GM18870 (cell line): ENCODE results near the gene ANKRD11.
"Not testable (repeated sequence)": the region's sequence is repeated elsewhere in the genome, so short reads cannot be mapped to it uniquely, and the experiment has no call there.

Source experiments
- ATAC-seq: cut with Tn5 transposase; IDR thresholded peaks from one replicate; pipeline ENCODE4 v1.9.1; 2021; ENCODE audit warnings: moderate library complexity; ENCODE audit not compliant: unreplicated experiment

Gene ANKRD11

GRCh38 chr16:89253548-89254287 lies 236.6 kb downstream of the ANKRD11 start:
- ATAC-seq = no peak

GRCh38 chr16:89248196-89248982 lies 242.0 kb downstream of the ANKRD11 start:
- no peak for ATAC-seq

- not testable (repeated sequence) for ATAC-seq
Observed at GRCh38 chr16:89247734-89248075, 242.7 kb downstream of the ANKRD11 start.

- ATAC-seq = no peak
Observed at GRCh38 chr16:89246903-89247733, 243.2 kb downstream of the ANKRD11 start.

- no peak for ATAC-seq
Observed at GRCh38 chr16:89246383-89246902, 243.9 kb downstream of the ANKRD11 start.

GRCh38 chr16:89244754-89245153 lies 245.6 kb downstream of the ANKRD11 start:
- no peak for ATAC-seq

GRCh38 chr16:89244264-89244663 lies 246.1 kb downstream of the ANKRD11 start:
- not testable (repeated sequence) for ATAC-seq

- ATAC-seq = no peak
Observed at GRCh38 chr16:89243664-89244063, 246.7 kb downstream of the ANKRD11 start.

GRCh38 chr16:89242795-89243200 lies 247.6 kb downstream of the ANKRD11 start:
- no peak for ATAC-seq

GRCh38 chr16:89241187-89242007 lies 249.0 kb downstream of the ANKRD11 start:
- no peak for ATAC-seq

GRCh38 chr16:89237733-89238132 lies 252.6 kb downstream of the ANKRD11 start:
- no peak for ATAC-seq

- ATAC-seq = no peak
Observed at GRCh38 chr16:89233678-89234490, 256.5 kb downstream of the ANKRD11 start.

GRCh38 chr16:89232107-89232506 lies 258.3 kb downstream of the ANKRD11 start:
- ATAC-seq = no peak

- ATAC-seq = no peak
Observed at GRCh38 chr16:89230255-89230654, 260.1 kb downstream of the ANKRD11 start.

- no peak for ATAC-seq
Observed at GRCh38 chr16:89224665-89225064, 265.7 kb downstream of the ANKRD11 start.

- no peak for ATAC-seq
Observed at GRCh38 chr16:89222931-89223330, 267.4 kb downstream of the ANKRD11 start.

GRCh38 chr16:89221604-89222003 lies 268.8 kb downstream of the ANKRD11 start:
- ATAC-seq = no peak

GRCh38 chr16:89219365-89219764 lies 271.0 kb downstream of the ANKRD11 start:
- no peak for ATAC-seq
